WI38 (cell line): ENCODE data around the gene SLC17A5.

Source experiments
- H3K4me3 ChIP-seq: 2 replicates; pipeline ENCODE4 v1.5.1; 2011; ENCODE audit warnings: low read depth, mild to moderate bottlenecking, control low read depth, low read length
- TF ChIP-seq, protein P1 (sequence below): IDR thresholded peaks from 2 replicates; pipeline ENCODE4 v1.5.1; 2012; ENCODE audit warnings: low read depth, mild to moderate bottlenecking, control low read depth, low read length

The SLC17A5 gene

DNA sequence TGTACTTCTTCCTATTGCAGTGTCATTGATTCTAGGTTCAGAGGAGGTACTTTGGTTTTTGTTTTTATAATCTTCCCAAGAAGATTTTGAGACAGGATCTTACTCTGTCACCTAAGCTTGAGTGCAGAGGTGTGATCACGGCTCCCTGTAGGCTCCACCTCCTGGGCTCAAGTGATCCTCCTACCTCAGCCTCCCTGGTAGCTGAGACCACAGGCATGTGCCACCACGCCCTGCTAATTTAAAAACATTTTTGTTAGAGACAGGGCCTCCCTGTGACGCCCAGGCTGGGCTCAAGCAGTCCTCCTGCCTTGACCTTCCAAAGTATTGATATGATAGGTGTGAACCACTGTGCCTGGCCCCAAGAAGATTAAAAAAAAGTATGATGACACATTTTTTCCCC is 3.4 kb upstream of the SLC17A5 start:
- no peak overlapping the region for H3K4me3 ChIP-seq

DNA sequence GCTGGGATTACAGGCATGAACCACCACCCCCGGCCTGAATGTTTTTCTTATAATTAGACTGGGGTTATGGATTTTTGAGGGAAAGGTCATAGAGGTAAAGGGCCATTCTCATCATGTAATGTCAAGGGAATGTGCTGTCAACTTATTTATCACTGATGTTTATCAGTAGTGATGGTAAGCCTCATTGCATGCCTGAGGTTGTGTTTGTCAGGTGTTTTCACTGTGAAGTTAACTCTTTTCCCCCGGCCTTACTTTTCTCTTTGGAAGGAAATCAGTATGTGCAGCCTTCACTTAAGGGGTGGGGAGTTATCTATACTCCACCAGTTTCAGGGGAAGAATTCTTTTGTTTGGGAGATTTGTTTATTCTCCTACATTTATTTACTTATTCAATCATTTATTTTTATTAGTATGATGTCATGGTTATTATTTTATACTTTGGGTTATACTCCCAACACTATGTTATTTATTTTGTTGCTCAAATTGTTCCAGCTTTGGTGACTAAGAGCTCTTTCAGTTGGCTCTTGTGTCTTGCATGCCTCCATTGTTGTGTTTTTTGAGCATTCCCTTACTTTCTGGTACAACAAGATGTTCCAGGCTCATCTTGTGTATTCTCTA is 2.8 kb upstream of the SLC17A5 start:
- TF ChIP-seq, protein P1, sequence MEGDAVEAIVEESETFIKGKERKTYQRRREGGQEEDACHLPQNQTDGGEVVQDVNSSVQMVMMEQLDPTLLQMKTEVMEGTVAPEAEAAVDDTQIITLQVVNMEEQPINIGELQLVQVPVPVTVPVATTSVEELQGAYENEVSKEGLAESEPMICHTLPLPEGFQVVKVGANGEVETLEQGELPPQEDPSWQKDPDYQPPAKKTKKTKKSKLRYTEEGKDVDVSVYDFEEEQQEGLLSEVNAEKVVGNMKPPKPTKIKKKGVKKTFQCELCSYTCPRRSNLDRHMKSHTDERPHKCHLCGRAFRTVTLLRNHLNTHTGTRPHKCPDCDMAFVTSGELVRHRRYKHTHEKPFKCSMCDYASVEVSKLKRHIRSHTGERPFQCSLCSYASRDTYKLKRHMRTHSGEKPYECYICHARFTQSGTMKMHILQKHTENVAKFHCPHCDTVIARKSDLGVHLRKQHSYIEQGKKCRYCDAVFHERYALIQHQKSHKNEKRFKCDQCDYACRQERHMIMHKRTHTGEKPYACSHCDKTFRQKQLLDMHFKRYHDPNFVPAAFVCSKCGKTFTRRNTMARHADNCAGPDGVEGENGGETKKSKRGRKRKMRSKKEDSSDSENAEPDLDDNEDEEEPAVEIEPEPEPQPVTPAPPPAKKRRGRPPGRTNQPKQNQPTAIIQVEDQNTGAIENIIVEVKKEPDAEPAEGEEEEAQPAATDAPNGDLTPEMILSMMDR: no peak
- H3K4me3 ChIP-seq: no peak overlapping the region

More for the DNA sequence above, 3.4 kb upstream of the SLC17A5 start:
- TF ChIP-seq, protein P1: no peak

DNA sequence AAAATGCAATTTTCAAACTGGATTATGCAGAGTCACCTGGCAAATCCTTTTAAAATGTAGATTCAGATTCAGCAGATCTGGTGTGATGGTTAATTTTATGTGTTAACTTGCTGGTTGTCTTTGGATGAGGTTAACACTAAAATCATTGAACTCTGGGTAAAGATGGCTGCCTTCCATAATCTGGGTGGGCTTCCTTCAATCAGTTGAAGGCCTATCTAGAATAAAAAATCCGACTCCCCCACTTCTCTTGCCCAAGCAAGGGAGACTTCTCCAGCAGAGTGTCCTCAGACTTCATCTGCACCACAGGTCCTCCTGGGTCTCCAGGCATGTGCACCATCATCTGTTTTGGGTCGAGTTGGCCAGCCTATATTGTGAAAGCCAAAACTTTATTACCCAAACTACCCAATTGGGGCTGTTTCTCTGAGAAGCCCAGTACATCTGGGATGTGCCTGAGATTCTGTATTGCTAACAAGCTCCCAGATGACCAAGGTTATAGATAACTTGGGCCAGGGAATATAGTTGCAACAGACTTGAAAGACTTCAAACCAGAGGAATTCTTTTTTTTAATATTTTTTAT is 1.6 kb upstream of the SLC17A5 start:
- TF ChIP-seq, protein P1: no peak
- no peak overlapping the region for H3K4me3 ChIP-seq

DNA sequence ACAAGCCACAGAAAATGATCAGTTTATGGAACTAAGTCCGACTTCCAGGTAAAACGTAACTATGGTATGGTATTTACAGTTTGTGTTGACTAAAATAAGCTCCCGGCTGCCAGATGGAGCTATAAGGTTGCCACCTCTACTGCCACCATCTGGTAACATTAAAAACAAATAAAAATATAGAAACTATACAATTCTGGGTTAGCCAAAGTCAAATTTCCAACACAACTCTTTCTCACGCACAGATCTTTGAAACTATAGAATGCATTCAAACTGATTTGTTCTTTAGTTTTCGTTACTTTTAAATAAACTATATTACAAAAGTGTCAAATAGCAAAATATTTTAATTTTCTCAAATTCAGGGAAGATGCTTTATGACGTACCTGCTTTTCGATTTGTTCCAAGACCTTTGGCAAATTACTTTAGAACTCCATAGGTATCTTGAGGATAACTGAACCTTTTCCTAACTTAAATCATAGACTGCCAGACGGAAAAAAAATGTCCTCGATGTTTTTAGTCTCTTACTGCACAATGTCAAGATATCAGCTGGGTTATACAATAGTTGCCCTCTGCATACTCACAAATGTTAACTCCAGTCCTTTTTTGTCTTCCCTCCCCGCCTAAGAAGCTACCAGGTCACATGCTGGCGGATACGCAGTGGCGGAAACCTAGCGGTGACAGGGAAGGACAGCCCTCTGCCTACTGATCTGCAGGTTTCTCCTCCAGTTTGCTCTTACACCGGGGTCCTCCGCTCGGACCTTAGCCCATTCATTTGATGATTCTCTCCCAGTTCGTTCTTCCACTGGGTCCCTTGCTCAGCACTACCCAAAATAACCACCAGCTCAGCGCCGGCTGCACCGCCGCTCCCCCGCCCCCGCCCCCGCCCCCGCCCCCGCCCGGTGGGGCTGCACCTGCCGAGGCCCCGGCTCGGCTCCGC is 888 bp downstream of the SLC17A5 start:
- TF ChIP-seq, protein P1: no peak
- peak overlapping the region; percentile 96 for H3K4me3 ChIP-seq

DNA sequence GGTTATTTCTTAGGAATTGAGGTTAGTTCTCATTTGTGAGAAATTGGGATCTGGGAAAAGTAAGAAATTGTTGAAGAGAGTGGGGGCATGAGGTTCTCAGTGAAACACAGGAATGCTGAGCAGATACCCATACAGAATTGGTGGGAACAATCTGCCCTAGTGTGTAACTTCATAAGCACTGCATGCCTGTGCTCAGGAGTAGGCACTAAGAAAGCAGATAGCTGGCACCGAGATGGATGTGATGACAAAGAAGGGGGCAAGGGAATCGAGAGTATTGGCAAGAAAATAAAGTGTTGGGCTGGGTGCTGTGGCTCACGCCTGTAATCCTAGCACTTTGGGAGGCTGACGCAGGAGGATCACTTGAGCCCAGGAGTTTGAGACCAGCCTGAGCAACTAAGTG is 4.0 kb downstream of the SLC17A5 start:
- no peak overlapping the region for H3K4me3 ChIP-seq
- TF ChIP-seq, protein P1: no peak

DNA sequence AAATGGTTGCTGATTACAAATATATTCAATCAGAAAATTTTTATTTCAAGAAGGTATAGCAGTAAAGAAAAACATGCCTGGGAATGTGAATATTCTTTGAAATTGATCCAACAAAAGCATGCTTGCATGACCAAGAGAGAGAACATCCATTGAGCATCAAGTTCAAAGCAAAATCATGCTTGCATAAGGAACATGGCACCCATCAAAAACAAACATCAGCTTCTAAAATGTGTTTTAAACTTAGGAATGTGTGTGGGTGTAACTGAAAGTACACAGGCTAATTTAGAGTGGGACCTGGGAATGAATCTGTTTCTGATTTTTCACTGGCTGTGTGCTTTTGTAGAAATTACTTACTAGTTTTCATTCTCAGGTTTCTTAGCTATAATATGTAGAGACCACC is 5.6 kb downstream of the SLC17A5 start:
- H3K4me3 ChIP-seq: no peak overlapping the region
- TF ChIP-seq, protein P1: no peak

DNA sequence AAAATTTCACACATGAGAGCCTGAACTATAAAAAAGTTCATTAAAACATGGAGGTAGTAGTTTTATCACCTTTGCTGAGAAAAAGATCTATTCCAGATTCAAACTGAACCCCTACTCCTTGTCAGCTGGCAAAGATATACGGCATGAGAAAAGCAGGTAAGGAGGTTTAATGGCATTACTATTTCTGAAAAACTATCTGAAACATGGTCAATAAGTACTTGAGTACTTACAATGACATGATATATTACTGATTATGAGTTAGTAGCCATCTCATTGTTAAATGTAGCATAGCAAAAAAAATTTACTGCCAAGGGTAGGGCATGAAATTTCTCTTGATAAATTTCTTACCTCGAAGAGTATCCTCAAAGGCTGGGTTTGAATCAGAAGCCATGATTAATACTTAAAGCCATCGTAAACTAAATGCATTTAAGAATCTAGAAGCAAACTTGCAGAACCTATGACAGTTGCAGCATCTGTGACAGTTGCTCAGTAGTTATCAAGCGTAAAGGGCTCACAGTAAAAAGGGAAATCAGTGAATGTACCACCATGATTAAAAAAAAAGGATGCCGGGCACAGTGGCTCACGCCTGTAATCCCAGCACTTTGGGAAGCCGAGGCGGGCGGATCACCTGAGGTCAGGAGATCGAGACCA is 8.7 kb downstream of the SLC17A5 start:
- TF ChIP-seq, protein P1: no peak
- peak overlapping the region; percentile 46 for H3K4me3 ChIP-seq
